ENCODE data around the gene ACOT7.
"Not testable (repeated sequence)": the region's sequence is repeated elsewhere in the genome, so short reads cannot be mapped to it uniquely, and the experiment has no call there.

Gene ACOT7

DNA sequence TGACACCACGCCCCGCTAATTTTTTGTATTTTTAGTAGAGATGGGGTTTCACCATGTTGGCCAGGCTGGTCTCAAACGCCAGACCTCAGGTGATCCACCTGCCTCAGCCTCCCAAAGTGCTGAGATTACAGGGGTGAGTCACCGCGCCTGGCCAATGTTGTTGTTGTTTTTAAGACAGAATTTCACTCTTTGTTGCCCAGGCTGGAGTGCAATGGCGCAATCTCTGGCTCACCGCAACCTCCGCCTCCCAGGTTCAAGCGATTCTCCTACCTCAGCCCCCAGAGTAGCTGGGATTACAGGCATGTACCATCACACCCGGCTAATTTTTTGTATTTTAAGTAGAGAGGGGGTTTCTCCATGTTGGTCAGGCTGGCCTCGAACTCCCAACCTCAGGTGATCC is 173.9 kb downstream of the ACOT7 start:
- DNase-seq = not testable (repeated sequence)

GRCh38 chr1:6218375-6219164 is 175.0 kb downstream of the ACOT7 start:
- no peak for DNase-seq
